BJ (cell line): ENCODE data around the gene C10orf105. TPM values are rescaled to one million over a fixed set of nuclear protein-coding genes. Genes with fewer than 3 reads are reported as not detected.

Experiments used
- CTCF ChIA-PET: fragments of 350-600 bp; formaldehyde crosslinking; extraction: SDS; loops from one replicate; lab custom pipeline; 2021; ENCODE audit warnings: antibody characterized with exemption, inconsistent platforms; lab: Yijun Ruan, JAX
- POLR2A ChIA-PET: fragments of 300-600 bp; sonication (Branson Sonifier 250); formaldehyde crosslinking; extraction: SDS; loops from one replicate; lab custom pipeline; 2021; ENCODE audit warnings: antibody characterized with exemption; lab: Charles Lee
- DNase-seq: peaks from one replicate; pipeline ENCODE4 v3.0.0-alpha.2; 2011; ENCODE audit warnings: low read depth
- H3K27me3 ChIP-seq: 2 replicates; pipeline ENCODE4 v1.6.0; 2011; ENCODE audit warnings: low read length; ENCODE audit not compliant: control insufficient read depth, insufficient read depth
- H3K36me3 ChIP-seq: 2 replicates; pipeline ENCODE4 v1.5.1; 2011; ENCODE audit warnings: low read length; ENCODE audit not compliant: control insufficient read depth, insufficient read depth
- H3K4me3 ChIP-seq: 2 replicates; pipeline ENCODE4 v1.5.1; 2011; ENCODE audit warnings: low read depth, mild to moderate bottlenecking, control low read depth, low read length
- polyA plus RNA-seq: library from polyadenylated mRNA; depleted of rRNA; stranded (reverse); fragments of >200 nt; gene quantifications from 2 replicates; pipeline ENCODE4 v1.2.3, GENCODE V29; 2011
- TF ChIP-seq, protein P1 (sequence below): IDR thresholded peaks from 2 replicates; pipeline ENCODE4 v1.5.1; 2011; ENCODE audit warnings: low read depth, mild to moderate bottlenecking, control low read depth, inconsistent platforms, low read length, moderate library complexity; ENCODE audit not compliant: insufficient read depth

C10orf105 gene
- polyA plus RNA-seq, 1 experiment = 1.1 TPM

DNA sequence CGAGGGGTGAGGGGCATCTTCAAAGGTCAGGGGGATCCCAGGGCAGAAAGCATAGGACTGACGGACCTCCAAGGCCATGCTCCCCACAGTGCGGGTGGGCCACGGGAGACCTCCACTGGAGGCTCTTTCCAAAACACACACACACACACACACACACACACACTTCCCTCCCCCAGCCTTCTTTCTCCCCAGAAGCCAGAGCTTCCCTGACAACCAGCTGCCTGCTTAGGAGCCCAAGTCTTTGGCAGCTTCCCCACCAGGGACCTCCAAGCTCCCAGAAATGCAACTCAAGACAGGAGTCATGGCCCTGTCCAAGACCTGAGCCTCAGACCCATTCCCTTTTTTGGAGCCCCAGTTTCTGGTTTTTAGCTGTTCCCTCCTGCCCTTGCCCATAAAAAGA lies 710 bp upstream of the C10orf105 start:
- Histone ChIP-seq H3K4me3 (no peak overlapping the region), H3K27me3 (no peaks in the 10 kb centered on the region), H3K36me3 (no peaks in the 10 kb centered on the region)
- TF ChIP-seq, protein P1, sequence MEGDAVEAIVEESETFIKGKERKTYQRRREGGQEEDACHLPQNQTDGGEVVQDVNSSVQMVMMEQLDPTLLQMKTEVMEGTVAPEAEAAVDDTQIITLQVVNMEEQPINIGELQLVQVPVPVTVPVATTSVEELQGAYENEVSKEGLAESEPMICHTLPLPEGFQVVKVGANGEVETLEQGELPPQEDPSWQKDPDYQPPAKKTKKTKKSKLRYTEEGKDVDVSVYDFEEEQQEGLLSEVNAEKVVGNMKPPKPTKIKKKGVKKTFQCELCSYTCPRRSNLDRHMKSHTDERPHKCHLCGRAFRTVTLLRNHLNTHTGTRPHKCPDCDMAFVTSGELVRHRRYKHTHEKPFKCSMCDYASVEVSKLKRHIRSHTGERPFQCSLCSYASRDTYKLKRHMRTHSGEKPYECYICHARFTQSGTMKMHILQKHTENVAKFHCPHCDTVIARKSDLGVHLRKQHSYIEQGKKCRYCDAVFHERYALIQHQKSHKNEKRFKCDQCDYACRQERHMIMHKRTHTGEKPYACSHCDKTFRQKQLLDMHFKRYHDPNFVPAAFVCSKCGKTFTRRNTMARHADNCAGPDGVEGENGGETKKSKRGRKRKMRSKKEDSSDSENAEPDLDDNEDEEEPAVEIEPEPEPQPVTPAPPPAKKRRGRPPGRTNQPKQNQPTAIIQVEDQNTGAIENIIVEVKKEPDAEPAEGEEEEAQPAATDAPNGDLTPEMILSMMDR = no peak
- ChIA-PET POLR2A (no interaction called here), CTCF (interaction anchor here (1.2 to 3.7 kb wide), 4 partner anchors 12 to 176 kb away, joined by 3 to 18 read pairs (median 6); no protein-coding TSS in a partner anchor)
- no peak for DNase-seq

DNA sequence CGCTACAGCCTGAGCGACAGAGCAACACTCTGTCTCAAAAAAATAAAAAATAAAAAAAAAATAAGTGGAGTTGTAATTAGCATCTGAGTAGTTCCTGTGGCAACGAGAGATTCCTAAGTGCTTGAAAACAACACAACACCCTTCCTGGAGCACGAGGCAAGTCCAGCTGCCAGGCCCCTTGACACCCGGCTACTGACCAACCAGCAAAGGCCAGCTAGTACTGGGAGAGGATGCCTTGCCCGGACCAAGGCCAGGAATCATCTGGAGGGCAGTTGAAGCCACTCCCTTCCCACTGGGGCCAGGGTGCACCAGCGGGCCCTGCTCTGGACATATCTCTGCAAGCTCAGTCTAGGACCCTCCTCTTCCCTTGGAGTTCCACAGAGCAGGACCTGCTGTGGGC lies 536 bp downstream of the C10orf105 start:
- Histone ChIP-seq H3K36me3 (no peaks in the 10 kb centered on the region), H3K4me3 (no peak overlapping the region), H3K27me3 (no peaks in the 10 kb centered on the region)
- POLR2A ChIA-PET = no interaction called here
- TF ChIP-seq, protein P1 = no peak
- DNase-seq = no peak
- CTCF ChIA-PET = interaction anchor here (0.6 to 3.7 kb wide), 6 partner anchors 9 to 177 kb away, joined by 3 to 18 read pairs (median 4); no protein-coding TSS in a partner anchor

DNA sequence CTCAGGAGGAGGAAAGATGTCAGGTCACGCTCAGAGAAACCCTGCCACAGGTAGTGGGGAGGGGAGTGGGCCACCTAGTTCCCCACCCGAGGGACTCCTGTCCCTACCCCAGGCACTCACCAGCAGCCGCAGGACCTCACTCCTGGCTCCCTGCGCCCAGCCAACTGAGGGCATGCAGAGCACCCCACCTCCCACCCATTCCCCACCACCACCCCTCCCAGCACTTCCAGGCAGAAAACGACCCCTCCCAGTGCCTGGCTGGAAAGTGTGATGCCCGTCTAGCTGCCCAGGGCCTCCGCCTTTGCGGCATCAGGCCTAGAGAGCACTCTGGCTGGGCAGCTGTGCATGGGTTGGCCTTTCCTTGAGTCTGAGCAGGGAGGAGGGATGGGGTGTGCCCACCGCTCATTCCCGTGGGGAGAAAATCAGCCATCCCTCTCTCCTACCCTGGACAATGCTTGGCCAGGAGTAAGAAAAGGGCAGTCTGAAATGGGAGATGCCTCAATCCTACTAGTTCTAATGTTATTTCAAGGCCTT lies 1.3 kb downstream of the C10orf105 start:
- H3K4me3 ChIP-seq = no peak overlapping the region
- POLR2A ChIA-PET = no interaction called here
- CTCF ChIA-PET = interaction anchor here (1.1 to 3.7 kb wide), 4 partner anchors 10 to 55 kb away, joined by 5 to 18 read pairs (median 10); partner anchors contain the start of gene VSIR
- TF ChIP-seq, protein P1 = no peak
- DNase-seq = no peak
- H3K36me3 ChIP-seq = no peaks in the 10 kb centered on the region
- no peaks in the 10 kb centered on the region for H3K27me3 ChIP-seq

DNA sequence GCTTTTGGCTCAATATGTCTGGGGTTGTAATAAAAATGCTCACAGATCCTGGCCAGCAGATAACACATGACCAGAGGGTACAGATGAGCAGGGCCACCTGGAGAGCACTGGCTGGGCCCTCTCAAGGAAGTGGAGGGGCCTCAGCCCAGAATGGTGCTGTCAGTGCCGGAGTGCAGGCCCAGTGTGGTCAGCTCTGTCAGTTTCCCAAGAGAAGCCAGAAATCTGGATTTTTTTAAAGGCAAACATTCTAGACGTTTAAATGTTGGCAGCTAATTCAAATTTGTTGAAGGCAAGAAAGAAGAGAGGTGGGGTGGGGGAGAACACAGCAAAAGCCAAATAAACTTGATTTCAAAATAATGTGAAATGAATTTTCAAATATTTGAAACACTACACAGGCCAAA lies 2.0 kb downstream of the C10orf105 start:
- no peak for DNase-seq
- Histone ChIP-seq H3K27me3 (no peaks in the 10 kb centered on the region), H3K36me3 (no peaks in the 10 kb centered on the region), H3K4me3 (no peak overlapping the region)
- TF ChIP-seq, protein P1 = no peak
- ChIA-PET CTCF (interaction anchor here (1.0 to 3.7 kb wide), 7 partner anchors 9 to 56 kb away, joined by 4 to 18 read pairs (median 8); partner anchors contain the start of gene VSIR), POLR2A (no interaction called here)

DNA sequence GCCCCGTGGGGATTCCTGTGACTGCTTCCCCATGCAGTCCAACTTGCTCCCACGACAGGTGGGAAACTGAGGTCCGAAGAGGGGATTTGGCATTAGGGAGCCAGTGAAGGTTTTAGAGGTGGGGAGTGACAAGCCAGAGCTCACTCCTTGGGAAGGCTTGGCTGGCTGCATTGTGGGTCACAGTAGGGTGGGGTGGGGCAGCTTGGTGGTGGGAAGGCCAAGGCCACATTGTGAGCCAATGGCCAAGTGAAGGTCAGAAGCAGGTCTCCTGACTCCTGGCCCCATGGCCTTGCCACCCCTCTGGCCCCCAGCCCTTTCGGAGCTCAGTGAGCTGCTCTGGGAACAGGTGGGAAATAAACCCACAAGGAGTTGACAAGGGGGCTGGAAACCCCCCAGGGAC lies 2.5 kb downstream of the C10orf105 start:
- ChIA-PET POLR2A (no interaction called here), CTCF (interaction anchor here (1.0 to 3.7 kb wide), 6 partner anchors 9 to 56 kb away, joined by 4 to 18 read pairs (median 8); partner anchors contain the start of gene VSIR)
- Histone ChIP-seq H3K36me3 (no peaks in the 10 kb centered on the region), H3K4me3 (no peak overlapping the region), H3K27me3 (no peaks in the 10 kb centered on the region)
- TF ChIP-seq, protein P1 = no peak
- DNase-seq = no peak
